GM18909 (cell line): Measurements from ENCODE around the gene PRR20B.
"Not testable (repeated sequence)": the region's sequence is repeated elsewhere in the genome, so short reads cannot be mapped to it uniquely, and the experiment has no call there.

ENCODE experiments used
- ATAC-seq: cut with Tn5 transposase; IDR thresholded peaks from one replicate; pipeline ENCODE4 v1.9.1; 2021; ENCODE audit warnings: mild to moderate bottlenecking; ENCODE audit not compliant: unreplicated experiment, poor library complexity

The PRR20B gene

DNA sequence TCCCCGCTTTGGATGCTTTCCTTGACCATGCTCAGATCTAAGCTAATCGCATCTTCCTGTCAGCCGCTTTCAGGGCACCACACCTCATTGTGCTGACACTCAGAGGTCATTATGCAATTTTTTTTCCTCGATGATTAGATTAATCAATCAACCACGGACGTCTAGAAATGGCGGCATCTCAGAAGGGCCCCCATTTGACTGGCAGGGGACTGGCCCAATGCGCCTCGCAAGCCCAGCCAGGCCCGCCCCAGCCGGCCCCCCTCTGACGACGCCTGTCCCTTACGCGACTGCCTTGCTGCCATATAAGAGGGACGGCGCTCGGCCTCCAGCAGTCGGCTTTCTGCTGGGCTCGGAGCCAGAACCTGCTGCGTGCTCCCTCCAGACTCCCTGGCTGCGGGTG lies at the start of gene PRR20B:
Gene PRR20B, plus strand, starts transcription at position 301 of the 400 bp plus-strand sequence. CDS start 387 bp downstream, outside the sequence.
- ATAC-seq = not testable (repeated sequence)

DNA sequence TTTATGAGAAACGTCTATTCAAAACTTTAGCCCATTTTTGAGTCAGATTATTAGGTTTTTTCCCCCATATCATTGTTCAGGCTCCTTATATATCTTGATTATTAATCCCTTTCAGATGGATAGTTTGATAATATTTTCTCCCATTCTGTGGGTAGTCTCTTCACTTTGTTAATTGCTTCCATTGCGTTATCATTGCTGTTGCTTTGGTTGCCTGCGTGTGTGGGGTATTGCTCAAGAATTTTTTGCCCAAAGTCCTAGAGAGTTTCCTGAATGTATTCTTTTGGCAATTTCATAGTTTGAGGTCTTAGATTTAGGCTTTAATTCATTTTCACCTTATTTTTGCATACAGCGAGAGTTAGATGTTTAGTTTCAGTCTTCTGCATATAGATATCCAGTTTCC lies 32.3 kb upstream of the PRR20B start:
- no peak for ATAC-seq

DNA sequence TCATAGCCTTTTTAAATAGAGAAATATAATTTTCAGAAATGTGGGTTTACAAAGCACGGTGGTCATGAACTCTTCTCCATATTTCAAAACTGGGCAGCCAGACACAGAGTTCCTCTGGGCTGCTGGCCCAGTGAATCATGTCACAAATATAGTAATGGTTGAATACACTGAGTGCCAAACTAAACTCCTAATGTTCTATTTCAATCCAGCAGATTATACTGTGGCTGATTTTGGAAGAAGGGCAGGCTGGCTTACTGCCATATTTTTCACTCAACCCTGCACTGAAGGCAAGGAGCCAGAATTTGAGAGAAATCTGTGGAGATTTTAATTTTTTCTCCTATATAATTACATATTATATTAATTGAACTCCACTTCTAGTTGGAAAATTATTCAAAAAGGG lies 23.6 kb upstream of the PRR20B start:
- no peak for ATAC-seq

DNA sequence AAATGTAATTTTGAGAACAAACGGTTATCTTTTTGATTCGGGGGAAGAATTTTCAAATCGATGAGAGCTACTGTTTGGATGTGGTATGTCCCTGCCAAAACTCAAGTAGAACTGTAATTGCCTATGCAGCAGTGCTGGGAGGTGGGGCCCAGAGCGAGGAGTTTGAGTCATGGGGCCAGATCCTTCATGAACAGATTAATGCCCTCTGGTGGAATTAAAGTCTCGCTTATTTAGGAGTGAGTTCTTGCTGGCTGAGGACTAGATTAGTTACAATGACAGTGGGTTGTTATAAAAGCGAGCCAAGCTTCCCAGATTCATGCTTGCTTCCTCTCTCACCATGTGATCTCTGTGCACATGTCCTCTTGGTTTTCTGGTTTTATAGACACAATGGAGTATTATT lies 18.4 kb upstream of the PRR20B start:
- no peak for ATAC-seq

DNA sequence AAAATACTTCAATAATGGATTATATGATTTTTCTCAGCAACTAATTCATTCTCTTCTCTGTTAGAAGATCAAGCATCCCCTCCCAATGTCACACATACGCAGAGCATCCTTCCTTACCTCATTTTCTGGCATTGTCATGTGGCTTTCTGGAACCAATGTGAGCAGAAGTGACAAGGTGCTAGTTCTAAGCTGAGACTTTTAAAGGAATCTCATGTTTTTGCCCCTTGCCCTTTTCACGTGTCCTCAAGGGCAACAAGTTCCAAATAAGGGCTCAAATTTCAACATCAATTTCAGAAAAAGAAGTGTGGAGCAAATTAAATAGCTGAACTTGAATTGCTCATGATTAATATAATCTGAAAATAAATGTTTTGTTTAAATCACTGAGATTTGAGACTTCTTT lies 11.2 kb upstream of the PRR20B start:
- ATAC-seq = no peak

DNA sequence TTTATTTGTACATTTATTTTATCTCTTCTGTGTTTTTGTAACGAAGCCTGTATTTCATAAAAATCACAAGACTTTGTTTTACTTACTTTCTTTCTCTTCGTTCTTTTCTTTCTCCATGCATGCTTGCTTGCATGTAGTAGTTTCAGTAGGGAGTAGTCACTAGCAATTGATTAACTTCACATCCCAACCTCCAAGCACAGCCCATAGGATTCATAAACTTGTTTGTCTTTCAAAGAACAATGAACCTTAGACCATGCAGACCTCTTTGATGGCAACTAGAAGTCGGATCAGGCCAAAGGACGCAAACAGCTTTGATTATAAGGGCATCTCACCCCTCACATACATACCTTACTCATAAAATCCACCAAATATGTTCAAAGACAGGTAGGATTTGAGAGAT lies 9.7 kb upstream of the PRR20B start:
- ATAC-seq = no peak

DNA sequence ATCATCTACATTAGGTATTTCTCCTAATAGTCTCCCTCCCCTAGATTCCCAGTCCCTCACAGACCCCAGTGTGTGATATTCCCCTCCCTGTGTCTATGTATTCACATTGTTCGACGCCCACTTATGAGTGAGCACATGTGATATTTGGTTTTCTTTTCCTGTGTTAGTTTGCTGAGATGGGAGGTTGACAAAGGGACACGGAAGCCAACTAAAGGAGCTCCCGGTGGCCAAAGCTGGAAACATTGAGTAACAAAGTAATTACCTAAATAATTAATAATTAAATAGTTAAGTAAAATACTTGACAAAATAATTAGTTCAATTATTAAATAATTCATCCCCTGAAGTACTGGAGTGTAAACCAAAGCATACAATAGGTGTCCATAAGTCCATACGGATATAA lies 8.3 kb upstream of the PRR20B start:
- no peak for ATAC-seq

DNA sequence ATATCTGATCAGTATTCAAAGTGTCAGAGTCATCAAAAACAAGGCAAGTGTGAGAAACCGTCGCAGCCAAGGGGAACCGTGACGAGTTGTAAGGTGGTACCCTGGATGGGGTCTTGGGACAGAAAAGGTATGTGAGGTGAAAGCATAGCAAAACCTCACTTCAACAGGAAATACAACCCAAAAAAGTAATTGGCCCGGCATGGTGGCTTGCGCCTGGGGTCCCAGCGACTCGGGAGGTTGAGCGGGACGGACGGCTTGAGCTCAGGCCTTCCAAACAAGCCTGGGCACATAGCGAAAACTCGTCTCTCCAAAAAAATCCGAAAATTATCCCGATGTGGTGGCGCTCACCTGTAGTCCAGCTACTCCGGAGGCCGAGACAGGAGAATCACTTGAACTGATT lies 7.5 kb upstream of the PRR20B start:
- ATAC-seq = not testable (repeated sequence)

DNA sequence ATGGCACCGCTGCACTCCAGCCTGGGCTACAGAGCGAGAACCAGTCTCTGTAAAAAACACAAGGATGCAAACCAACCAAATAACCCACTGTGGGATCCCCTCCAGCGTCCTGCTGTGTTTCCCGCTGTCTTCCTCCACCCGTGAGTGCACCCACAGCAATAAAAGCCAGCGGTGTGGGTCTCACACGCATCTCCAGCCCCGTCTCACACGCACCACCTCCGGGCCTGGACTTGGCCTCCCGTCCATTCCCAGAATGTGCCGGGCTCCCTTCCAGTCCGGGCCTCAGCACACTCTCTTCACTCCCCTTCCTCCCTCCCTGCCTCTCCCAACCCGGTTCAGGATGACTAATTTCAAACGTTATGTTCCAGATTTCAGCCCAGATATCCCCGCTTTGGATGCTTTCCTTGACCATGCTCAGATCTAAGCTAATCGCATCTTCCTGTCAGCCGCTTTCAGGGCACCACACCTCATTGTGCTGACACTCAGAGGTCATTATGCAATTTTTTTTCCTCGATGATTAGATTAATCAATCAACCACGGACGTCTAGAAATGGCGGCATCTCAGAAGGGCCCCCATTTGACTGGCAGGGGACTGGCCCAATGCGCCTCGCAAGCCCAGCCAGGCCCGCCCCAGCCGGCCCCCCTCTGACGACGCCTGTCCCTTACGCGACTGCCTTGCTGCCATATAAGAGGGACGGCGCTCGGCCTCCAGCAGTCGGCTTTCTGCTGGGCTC lies 6.9 kb upstream of the PRR20B start, which contains the start of gene PRR20A:
Gene PRR20A, plus strand, starts transcription at position 684 of the 734 bp plus-strand sequence. CDS start 387 bp downstream, outside the sequence.
- ATAC-seq = not testable (repeated sequence)

DNA sequence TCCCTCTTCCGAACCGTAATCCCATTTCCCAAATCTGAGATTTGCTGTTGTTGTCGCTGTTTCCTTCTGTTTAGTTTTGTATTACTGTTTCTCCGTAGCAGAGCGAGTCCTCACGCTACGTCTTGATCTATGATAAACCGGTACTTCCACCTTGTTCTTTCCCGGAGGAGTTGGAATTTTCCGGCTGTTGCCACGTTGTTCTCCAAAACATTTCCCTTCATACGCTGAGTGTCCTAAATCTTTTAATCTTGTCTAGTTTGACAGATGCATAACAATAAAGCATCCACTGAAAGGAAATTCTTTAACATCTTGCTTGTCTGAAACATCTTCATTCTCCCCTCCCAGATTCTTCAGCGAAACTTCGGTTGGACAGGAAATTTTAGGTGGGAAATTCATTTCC lies 818 bp downstream of the PRR20B start:
- ATAC-seq = not testable (repeated sequence)

DNA sequence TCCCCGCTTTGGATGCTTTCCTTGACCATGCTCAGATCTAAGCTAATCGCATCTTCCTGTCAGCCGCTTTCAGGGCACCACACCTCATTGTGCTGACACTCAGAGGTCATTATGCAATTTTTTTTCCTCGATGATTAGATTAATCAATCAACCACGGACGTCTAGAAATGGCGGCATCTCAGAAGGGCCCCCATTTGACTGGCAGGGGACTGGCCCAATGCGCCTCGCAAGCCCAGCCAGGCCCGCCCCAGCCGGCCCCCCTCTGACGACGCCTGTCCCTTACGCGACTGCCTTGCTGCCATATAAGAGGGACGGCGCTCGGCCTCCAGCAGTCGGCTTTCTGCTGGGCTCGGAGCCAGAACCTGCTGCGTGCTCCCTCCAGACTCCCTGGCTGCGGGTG lies 6.5 kb downstream of the PRR20B start, which contains the start of gene PRR20C:
Gene PRR20C, plus strand, starts transcription at position 301 of the 400 bp plus-strand sequence. CDS start 387 bp downstream, outside the sequence.
- not testable (repeated sequence) for ATAC-seq

DNA sequence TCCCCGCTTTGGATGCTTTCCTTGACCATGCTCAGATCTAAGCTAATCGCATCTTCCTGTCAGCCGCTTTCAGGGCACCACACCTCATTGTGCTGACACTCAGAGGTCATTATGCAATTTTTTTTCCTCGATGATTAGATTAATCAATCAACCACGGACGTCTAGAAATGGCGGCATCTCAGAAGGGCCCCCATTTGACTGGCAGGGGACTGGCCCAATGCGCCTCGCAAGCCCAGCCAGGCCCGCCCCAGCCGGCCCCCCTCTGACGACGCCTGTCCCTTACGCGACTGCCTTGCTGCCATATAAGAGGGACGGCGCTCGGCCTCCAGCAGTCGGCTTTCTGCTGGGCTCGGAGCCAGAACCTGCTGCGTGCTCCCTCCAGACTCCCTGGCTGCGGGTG lies 13.0 kb downstream of the PRR20B start, which contains the start of gene PRR20D:
Gene PRR20D, plus strand, starts transcription at position 301 of the 400 bp plus-strand sequence. CDS start 387 bp downstream, outside the sequence.
- ATAC-seq = not testable (repeated sequence)

DNA sequence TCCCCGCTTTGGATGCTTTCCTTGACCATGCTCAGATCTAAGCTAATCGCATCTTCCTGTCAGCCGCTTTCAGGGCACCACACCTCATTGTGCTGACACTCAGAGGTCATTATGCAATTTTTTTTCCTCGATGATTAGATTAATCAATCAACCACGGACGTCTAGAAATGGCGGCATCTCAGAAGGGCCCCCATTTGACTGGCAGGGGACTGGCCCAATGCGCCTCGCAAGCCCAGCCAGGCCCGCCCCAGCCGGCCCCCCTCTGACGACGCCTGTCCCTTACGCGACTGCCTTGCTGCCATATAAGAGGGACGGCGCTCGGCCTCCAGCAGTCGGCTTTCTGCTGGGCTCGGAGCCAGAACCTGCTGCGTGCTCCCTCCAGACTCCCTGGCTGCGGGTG lies 19.6 kb downstream of the PRR20B start, which contains the start of gene PRR20E:
Gene PRR20E, plus strand, starts transcription at position 301 of the 400 bp plus-strand sequence. CDS start 387 bp downstream, outside the sequence.
- ATAC-seq = not testable (repeated sequence)

DNA sequence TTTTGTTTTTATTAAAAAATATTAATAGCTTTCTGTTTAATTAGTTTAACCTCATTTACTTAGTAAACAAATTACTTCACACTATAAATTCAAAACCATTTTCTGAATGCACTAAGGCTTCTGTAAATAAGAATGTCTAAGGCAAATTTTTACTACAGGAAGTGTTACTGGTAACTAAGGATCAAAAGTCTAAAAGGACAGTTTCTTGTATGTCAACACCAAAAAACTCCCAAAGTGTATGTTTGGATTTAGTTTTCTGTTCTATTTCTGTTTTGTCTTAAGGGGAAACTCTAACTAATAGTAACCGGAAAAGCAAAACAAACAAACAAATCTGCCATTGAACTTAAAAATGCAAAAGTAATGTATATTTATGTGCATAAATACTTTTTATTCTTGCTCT lies 44.4 kb downstream of the PRR20B start:
- no peak for ATAC-seq
